Stimulated activated CD4-positive, alpha-beta T cell treated with anti-CD3 and anti-CD28 coated beads, Interleukin-1b, Interleukin-23, amount 100 ng/mL, for 24 hours (primary cell): ENCODE results near the gene KIFAP3.

Source experiments
- DNase-seq, 4 experiments: peaks; one replicate each; pipeline ENCODE4 v3.0.0-alpha.2; 2020; ENCODE audit warnings: low read depth in 4 of 4, low spot score in 1 of 4

The KIFAP3 gene

DNA sequence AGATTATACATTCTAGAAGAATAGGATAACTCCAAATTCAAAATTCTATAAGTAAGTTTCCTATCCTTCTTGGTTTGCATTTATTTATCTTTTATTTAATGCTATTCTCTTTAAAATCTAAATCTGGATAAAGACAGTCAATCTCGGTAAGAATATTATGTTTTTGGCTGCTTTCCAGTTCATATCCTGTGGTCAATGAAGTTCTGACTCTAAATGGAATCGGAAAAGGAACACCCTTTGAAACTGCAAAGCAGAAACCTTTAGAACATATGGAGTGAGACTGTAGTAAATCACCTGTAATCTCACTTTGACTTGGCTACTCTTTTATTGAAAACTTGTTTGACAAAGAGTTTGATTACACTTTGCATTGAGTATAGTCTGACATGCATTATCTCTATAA is 85.2 kb downstream of the KIFAP3 start:
- DNase-seq = no peak

DNA sequence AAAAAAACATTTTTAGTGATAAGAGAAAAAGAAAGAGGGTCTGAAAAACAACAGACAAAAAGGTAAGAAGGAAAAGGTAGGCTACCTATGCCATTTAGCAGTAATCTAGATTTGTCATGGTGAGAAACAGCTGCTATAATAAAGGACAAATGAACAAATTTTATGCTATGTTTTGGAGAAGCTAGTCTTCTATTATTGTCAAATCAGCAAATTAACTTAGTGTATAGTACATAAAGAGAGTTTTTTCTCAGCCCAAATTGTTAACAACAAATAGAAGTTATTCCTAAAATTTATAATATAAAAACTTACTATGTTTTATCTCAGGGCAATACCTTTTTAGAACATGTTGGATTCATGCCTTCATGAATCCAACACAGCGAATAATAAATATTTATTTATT is 88.7 kb downstream of the KIFAP3 start:
- DNase-seq = no peak

DNA sequence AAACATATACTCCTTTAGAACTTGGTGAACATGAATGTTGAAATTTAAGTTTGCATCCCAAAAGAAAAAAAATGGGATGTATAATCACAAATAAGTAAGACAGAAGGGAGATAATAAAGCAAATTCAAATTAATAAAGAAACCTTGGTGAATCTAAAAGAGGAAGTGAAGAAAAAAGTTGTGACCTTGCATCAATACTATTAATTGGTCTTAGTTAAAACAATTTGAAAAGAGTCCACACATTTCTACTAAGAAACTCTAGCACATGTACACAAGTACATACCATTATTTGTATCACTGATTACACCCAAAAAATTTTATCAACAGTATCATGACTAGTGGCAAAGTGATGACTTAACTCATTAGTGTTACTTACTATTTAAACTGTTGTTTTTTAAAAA is 100.4 kb downstream of the KIFAP3 start:
- DNase-seq = no peak

DNA sequence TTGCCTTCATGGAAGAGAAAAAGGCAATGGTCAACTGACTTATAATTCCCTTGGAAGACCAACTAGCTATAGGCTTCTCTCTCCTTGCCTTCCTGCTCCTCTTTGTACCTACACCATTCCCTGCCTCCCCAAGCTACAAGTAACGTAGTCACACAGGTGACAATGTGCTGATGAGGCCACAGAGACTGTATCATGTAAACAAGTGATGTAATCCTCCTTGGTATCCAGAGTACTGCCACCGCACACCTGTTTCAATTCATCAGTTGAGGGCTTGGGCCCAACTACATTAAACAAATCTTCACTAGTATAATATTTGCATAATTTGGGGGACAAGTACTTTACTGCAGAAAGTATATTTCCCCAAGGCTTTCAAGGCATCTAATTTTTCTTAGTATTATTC is 104.4 kb downstream of the KIFAP3 start:
- no peak for DNase-seq

DNA sequence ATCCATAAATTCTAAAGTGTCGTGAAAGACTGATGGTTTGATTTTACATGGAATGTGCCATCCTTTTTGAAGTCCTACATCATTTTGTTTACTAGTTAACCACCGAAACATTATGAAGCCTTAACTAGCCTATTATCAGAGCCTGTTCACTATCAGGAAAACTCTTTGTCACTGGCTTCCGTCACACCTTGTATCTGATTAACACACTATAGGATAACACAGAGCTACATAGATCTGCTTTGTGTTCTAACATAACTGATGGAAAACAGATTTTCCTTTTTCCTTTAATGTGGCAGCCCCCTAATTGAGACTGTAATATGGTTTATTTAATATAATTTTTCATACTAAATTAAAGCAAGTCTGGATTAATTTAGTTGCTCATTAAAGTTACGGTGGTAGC is 106.3 kb downstream of the KIFAP3 start:
- DNase-seq = no peak

DNA sequence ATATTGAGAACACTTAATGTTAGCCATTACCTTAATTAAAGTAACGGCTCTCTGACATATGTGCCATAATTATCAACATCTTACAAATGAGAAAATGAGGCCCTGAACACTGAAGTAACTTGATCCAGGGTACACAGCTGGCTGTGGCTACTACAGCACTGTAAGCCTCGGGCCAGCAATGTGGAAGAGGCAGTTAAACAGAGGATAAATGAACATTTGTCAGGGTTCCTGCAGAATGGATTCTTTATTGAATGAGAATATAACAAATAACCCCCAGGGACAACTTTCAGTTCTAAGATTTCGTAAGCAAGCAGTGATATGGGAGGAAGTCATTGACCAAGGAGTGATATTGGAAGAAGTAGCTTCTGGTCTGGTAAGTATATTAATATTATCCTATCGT is 110.3 kb downstream of the KIFAP3 start:
- no peak for DNase-seq

DNA sequence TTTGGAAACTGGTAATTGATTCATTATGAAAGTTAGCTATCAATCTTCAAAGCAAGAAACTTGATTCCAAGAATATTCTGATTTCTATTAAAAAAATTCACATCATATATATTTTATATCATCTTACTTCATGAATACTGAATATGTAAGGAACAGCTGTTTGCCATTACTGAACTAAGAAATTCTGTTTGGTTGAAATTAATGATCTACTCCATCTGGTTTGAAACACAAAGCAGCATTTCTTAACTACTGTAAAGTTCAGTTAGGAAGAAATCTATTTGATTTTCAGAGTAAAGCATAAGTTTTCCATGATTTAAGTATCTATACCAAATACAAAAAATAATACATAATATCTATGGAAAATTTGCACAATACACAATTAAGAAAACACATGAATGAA is 114.8 kb downstream of the KIFAP3 start:
- no peak for DNase-seq

DNA sequence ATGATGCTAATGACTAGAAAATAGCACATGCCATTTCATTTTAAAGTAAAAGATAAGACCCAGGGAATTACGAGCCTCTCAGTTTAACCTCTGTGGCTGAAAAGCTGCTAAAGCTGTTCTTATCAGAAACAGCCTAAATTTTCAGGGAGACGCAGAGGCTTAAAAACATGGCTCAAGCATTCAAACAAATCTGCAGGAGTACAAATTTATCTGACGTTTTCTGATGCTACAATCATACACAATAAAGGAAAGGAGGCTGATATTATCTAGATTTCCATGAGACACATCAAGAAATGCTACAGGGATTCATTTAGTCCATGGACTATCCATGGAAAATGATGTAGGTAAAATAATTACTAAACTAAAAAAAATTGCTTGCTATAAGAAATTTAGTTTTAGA is 115.5 kb downstream of the KIFAP3 start:
- no peak for DNase-seq

DNA sequence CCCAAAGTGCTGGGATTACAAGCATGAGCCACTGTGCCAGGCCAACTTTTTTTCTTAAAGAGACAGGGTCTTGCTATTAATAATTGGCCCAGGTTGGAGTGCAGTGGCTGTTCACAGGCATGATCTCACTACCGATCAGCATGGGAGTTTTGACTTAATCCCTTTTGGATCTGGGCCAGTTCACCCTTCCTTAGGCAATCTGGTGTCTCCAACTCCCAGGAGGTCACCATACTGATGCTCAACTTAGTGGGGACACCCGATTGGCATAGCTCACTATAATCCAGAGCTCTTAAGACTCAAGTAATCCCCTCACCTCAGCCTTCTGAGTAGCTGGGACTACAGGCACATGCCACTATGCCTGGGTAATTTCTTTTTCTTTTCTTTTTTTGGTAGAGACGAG is 116.6 kb downstream of the KIFAP3 start:
- no peak for DNase-seq

DNA sequence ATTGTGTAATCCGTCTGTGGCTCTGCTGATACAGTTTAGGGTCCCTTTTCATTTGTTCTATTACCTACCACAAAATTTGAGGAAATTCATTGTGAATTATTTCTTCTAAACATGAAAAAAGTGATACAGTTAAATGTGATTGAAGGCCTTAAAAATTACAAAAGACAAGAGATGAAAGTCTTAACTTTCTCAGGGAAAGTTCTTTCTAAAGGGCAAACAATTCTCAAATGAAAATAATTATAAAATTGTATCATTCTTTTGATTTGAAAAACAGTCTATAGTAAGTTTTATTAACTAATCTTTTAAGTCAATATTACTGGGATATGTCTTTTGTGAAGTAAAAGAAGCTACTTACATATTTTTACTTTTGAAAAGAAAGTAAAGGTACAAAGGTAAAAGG is 123.4 kb downstream of the KIFAP3 start:
- DNase-seq = no peak

DNA sequence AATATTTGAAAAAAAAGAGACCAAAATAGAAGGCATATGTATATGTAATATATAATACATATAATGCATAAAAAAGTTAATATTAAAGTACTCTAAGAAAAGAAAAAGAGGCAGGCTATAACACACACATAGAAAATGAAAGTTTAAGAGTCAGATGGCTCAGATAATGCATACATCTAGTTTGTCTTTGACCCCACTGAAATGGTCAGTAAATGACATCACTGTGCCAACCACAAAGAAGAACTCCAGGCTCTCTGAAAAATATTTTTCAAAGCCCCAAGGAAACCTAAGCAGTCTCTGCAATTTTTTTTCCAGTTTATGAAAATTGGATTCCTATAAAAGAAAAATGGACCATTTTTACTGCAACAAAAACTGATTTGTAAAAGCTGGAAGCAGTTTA is 125.4 kb downstream of the KIFAP3 start:
- DNase-seq = no peak

DNA sequence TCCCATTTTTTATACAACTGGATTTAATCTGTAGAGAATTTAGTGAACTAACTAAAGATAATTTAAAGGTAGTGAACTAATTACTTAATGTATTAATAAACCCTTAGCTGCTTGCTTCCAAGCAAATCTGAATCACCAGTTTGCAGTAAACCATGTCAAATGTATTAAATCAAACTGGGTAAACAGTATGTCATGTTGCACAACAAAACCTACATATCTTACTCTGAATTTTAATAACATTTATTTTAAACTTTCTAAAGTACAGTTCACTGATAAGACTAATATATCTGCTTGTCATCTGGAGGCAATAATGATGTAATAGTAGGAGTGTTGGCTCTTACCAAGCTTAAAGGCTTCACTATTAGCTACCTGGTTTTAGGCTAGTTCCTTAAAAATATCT is 128.3 kb downstream of the KIFAP3 start:
- no peak for DNase-seq

DNA sequence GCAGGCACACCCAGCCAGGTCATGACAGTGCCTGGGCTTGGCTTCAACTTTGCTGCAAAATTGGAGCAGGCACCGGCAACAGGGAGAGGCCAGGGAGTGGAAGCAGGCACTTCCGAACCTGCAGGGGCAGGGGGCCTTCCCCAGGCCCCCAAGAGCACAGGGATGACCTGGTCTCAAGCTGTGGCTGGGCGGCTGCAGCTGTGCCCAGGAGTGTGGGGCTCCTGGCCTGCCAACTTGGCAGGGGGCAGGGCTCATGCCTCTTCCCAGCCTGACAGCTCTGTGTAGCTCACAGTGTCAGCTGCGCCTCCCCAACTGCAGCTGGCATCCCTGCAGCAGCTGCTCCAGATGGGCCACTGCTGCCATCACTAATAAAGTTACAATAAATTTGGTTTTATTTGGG is 129.3 kb downstream of the KIFAP3 start:
- no peak for DNase-seq

DNA sequence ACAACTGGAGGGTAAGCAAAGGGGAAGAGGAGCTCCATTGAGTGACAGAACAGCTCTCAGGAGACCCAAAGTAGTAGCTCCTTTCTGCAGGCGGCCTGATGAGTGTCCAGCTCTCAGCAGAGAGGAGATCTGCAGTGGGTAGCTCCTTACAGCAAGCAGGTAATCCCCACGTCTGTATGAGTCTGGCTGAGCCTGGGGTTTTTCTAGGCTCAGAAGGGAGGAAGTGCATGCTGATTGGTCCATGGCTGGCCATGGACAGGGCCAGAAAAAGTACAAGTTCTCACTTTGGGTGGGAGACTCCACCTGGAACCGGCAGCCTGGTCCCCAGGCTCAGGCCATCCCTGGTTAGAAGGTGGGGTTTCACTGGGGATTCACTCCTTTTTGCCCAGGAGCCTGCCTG is 129.9 kb downstream of the KIFAP3 start:
- DNase-seq = no peak

DNA sequence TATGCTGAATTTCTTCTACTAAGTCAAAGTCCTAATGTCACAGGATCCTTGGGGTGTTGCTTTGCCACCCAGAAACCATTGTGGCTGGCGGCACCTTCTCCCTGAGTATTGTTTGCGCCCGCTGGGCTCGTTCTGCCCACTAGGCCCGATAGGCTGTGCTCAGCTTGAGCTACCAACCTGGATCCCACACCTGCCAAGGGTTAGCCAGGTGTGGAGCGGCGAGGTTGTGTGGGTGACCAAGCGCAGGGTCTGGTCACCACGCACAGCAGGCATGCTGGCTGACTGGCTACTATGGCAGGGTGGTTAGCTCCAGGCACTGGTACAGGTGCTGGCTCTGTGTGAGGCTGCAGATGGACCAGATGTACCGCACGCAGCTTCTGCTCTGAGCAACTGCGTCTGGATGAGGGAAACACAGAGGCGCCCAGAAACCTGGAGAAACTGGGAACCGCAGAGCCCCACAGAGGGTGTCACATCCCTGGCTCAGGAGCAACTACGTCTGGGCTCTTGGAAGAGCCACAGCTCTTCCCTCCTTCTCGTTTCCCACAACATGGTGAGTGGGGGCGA is 130.4 kb downstream of the KIFAP3 start:
- DNase-seq = no peak

DNA sequence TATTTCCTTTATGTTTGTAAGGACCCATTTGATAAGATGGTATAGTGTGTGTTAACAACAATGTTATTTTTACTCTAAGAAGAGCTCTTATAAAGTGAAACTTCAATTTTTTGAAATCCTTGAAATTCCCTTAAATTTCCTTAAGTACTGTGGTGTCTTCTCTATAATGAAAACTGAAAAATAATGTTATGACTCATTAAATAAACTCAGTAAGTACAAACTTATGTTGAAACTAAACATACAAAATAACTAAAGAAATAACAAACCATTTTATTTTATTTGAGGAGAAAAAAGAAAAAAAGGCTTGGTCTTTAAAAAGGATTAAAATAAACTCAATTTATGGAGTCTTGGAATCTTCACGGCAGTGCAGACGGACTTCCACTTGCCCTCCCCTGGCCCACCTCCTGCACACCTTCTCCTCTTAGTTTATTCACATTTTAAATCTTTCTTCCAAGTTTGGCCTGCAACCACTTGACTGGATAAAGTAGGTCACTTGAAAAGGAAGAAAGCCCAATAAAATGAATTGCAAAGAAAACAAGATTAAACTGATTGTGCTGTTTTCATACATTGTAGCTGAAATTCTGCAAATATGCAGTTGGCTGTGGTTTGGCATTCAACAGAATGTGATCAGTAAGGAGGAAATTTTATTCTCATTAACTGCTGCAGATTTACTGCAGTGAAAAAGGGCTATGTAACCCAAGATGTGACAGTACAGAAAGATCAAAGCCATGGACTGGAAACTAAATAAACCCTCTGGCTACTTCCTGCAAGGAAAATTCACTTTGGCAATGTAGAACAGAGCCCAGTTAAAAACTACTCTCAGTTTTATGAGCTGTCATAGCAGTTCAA is 132.3 kb downstream of the KIFAP3 start:
- DNase-seq = no peak

DNA sequence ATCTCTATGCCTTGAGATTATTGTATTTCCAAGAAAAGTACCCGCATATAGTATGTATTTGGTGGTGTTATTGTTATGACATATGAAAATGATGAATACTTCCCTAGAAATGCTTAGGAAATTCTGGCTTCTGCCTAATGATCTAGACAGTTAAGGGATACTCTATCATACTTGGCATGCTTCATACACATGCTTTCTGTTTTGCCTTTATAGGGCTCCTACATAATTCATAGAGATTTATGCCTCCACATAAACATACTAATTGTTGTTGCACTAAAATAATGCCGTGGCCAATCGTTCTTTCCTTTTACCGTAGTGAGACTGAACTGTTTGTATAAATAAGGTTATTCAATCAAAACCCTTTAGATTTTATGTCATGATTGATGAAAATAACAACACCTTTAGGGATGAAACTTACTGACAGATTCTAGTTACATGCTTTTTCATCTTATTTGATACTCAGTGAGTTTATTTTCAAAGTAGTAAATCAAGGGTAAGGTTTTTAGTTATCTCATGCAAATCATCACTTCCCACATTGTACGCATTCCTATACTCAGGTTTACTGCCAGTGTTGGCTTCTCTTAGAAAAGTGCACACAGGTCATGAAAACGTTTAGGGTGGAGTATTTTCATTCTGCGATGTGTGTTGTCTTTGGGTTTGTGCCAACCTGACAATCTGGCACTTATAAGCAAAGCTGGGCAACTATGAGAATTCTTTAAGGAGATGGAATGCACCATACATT is 140.3 kb downstream of the KIFAP3 start:
- no peak for DNase-seq

DNA sequence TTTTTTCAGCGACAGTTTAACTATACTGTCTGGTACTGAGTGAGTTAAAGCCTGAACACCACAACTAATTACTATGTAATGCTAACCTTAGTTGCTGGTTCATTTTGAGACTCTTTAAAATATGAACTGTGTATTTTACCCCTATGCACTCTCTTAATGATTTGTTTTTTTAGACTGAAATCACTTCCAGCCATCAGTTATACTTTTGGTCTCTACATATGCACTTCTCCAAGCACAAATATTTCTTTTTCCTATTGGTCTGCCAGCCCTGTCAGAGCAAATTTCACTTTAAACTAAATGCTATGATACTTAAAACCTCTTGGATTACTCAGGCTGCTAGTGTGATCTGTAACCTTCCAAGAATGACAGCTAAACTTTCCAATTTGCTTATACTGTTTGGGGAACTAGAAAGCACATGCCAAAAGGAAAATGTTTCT is 142.7 kb downstream of the KIFAP3 start:
- no peak for DNase-seq

DNA sequence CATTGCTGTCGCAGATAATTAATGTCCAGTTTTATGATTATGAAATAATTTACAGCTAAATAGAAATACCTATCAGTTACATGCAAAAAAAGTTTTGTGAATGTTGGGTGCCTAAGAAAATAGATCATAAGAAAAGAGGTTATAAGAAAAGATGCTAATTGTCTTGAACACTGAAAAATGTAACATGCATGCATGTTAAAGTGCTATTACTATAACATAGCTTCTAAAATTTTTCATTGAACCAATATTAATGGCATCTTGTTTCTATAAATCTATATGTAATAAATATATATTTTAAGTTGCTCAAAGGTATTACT is 145.3 kb downstream of the KIFAP3 start:
- no peak for DNase-seq

DNA sequence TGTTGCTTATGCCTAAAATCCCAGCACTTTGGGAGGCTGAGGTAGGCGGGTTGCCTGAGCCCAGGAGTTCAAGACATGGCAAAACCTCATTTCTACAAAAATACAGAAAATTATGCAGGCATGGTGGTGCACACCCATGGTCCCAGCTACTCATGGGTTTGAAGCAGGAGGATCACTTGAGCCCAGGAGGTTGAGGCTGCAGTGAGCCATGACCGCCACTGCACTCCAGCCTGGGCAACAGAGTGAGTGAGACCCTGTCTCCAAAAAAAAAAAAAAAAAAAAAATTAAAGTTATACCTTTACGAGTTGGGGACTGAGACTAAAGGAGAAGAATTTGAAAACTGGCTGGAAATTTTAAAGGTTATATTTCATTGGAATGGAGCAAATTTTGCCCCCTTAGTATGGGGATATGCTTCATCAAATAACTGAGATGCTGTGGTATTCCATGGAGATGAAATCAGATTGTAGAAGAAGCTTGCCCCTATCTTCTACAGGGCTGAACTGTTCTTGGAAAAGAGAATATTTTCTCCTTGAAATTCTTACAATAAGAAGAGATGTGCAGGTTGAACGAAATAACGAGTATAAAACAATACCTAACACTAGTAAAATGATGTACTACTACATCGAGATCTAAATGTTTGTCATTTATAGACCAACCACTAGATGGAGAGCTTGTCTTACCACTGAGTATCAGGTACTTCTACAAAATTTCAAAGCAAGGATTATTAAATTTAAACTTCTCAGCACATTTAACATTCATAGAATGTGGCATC is 145.9 kb downstream of the KIFAP3 start:
- no peak for DNase-seq
